PC-3 (cell line): Measurements from ENCODE around the gene MED7.

Experiments used
- CTCF ChIP-seq: fragments of 300-600 bp; sonication (generic); conservative IDR thresholded peaks from 2 replicates; pipeline ENCODE4 v1.5.1; 2017; ENCODE audit warnings: antibody characterized with exemption, low read depth, mild to moderate bottlenecking, low read length
- EZH2 ChIP-seq: fragments of 300-600 bp; sonication (generic); IDR thresholded peaks from one replicate; pipeline ENCODE4 v1.6.1; 2017; ENCODE audit warnings: antibody characterized with exemption, mild to moderate bottlenecking, low read length; ENCODE audit not compliant: unreplicated experiment
- EZH2phosphoT487 ChIP-seq: fragments of 300-600 bp; sonication (generic); IDR thresholded peaks from 2 replicates; pipeline ENCODE4 v1.6.1; 2018; ENCODE audit warnings: mild to moderate bottlenecking, antibody characterized with exemption, low read length, borderline replicate concordance

- no peak for TF ChIP-seq EZH2
- TF ChIP-seq CTCF = no peak
- no peak for TF ChIP-seq EZH2phosphoT487
Measured at GRCh38 chr5:157106630-157107461, 35.8 kb downstream of the MED7 start.
